Upper lobe of left lung (tissue), 4 donors: ENCODE measurements around the gene GABRD.

Source experiments
- EP300 ChIP-seq, 4 donors: sonication (generic); formaldehyde crosslinking; IDR thresholded peaks; one replicate each; pipeline ENCODE4 v1.5.1; 2017; ENCODE audit warnings: antibody characterized with exemption in 4 of 4, control low read depth in 2 of 4
- TF ChIP-seq, protein P1 (sequence below), 6 experiments: fragments of 450-650 bp in 4 of 6; fragments of 200-600 bp in 2 of 6; sonication (generic) in 2 of 6; IDR thresholded peaks; one replicate each; pipeline ENCODE4 v1.5.1; 2016 to 2019; ENCODE audit warnings: antibody characterized with exemption in 6 of 6

DNA sequence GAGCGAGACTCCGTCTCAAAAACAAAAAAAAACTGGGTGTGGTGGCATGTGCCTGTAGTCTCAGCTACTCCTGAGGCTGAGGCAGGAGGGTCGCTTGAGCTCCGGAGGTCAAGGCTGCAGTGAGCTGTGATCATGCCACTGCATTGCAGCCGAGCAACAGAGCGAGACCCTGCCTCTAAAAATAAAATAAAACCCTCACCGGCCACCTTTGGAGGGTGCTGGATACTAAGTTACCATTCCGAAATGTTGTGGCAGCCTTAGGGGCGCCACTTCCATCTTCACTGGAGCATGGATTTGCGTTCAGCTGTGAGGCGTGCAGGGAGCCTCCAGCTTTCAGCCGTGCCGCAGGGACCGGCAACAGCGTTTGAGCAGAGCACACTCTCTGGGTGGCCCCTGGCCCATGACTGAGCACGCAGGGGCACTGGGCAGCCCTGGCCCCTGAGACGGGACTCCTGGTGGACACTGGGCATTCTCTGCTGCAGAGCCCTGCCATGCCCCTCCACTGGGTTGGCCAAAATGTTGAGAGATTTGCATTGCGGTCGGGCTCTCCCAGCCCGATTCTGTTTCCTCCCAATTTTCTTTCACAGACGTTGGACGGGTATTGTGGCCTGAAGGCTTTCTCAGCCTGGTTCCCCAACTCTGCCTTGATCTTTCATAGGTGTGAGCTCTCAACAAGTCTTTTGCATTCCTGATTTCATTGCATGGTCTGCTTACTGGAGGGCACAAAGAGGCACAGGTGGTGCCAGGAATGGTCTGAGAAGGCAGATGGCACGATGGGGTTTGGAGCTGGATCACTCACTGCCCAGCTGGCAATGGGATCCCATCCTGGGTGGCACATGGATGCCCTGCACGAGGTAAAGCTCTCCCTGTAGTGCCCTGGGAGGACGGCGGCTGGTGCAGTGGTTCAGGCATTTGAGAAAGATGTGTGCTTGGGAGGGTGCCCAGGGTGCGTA lies 9.8 kb upstream of the GABRD start:
- TF ChIP-seq, protein P1, sequence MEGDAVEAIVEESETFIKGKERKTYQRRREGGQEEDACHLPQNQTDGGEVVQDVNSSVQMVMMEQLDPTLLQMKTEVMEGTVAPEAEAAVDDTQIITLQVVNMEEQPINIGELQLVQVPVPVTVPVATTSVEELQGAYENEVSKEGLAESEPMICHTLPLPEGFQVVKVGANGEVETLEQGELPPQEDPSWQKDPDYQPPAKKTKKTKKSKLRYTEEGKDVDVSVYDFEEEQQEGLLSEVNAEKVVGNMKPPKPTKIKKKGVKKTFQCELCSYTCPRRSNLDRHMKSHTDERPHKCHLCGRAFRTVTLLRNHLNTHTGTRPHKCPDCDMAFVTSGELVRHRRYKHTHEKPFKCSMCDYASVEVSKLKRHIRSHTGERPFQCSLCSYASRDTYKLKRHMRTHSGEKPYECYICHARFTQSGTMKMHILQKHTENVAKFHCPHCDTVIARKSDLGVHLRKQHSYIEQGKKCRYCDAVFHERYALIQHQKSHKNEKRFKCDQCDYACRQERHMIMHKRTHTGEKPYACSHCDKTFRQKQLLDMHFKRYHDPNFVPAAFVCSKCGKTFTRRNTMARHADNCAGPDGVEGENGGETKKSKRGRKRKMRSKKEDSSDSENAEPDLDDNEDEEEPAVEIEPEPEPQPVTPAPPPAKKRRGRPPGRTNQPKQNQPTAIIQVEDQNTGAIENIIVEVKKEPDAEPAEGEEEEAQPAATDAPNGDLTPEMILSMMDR (IDR thresholded peaks at IDR 0.05): no peak
- no peak for TF ChIP-seq EP300 (IDR thresholded peaks at IDR 0.05)
